ENCODE results near the gene CSMD2.

The CSMD2 gene

GRCh38 chr1:33792651-33793050, 372.4 kb downstream of the CSMD2 start:
- Histone ChIP-seq H3K9ac (ENCODE audit: low read length) (no peak overlapping the region), H3K4me3 (ENCODE audit: insufficient read depth, low read length, poor library complexity, severe bottlenecking) (no peak overlapping the region), H3K79me2 (ENCODE audit: insufficient read depth, low read length) (no peaks in the 10 kb centered on the region), H2AFZ (ENCODE audit: low read depth, low read length, severe bottlenecking) (no peak overlapping the region), H3K27me3 (ENCODE audit: low read length) (no peaks in the 10 kb centered on the region), H3F3A (ENCODE audit: insufficient read depth) (no peaks in the 10 kb centered on the region), H3K27ac (ENCODE audit: low read depth, low read length) (no peak overlapping the region), H3K36me3 (ENCODE audit: low read length) (no peaks in the 10 kb centered on the region), H4K20me1 (ENCODE audit: low read depth, low read length) (no peaks in the 10 kb centered on the region), H3K9me2 (replicated peaks; ENCODE audit: insufficient read depth, low read length) (no peaks in the 10 kb centered on the region), H3K9me3 (ENCODE audit: insufficient read depth, low read length) (no peaks in the 10 kb centered on the region), H3K4me2 (ENCODE audit: low read depth, low read length, poor library complexity, severe bottlenecking) (no peak overlapping the region)
- TF ChIP-seq CTCF (IDR thresholded peaks at IDR 0.05; ENCODE audit: insufficient read depth, low read length, poor library complexity, severe bottlenecking) (no peak), EZH2phosphoT487 (conservative IDR thresholded peaks at IDR 0.05; ENCODE audit: low read length) (no peak)

- TF ChIP-seq EZH2phosphoT487 (conservative IDR thresholded peaks at IDR 0.05; ENCODE audit: low read length) = no peak
- no peak for TF ChIP-seq CTCF (IDR thresholded peaks at IDR 0.05; ENCODE audit: insufficient read depth, low read length, poor library complexity, severe bottlenecking)
- Histone ChIP-seq H3K9me2 (replicated peaks; ENCODE audit: insufficient read depth, low read length) (no peaks in the 10 kb centered on the region), H3K27me3 (ENCODE audit: low read length) (no peaks in the 10 kb centered on the region), H3K79me2 (ENCODE audit: insufficient read depth, low read length) (no peaks in the 10 kb centered on the region), H3K36me3 (ENCODE audit: low read length) (no peaks in the 10 kb centered on the region), H3K27ac (ENCODE audit: low read depth, low read length) (no peak overlapping the region), H3K9ac (ENCODE audit: low read length) (no peak overlapping the region), H3K4me2 (ENCODE audit: low read depth, low read length, poor library complexity, severe bottlenecking) (no peak overlapping the region), H3K9me3 (ENCODE audit: insufficient read depth, low read length) (no peaks in the 10 kb centered on the region), H4K20me1 (ENCODE audit: low read depth, low read length) (no peaks in the 10 kb centered on the region), H3F3A (ENCODE audit: insufficient read depth) (no peaks in the 10 kb centered on the region), H3K4me3 (ENCODE audit: insufficient read depth, low read length, poor library complexity, severe bottlenecking) (no peak overlapping the region), H2AFZ (ENCODE audit: low read depth, low read length, severe bottlenecking) (no peak overlapping the region)
These were observed 372.8 kb downstream of the CSMD2 start for GRCh38 chr1:33792216-33792615.

- TF ChIP-seq CTCF (IDR thresholded peaks at IDR 0.05; ENCODE audit: insufficient read depth, low read length, poor library complexity, severe bottlenecking) (no peak), EZH2phosphoT487 (conservative IDR thresholded peaks at IDR 0.05; ENCODE audit: low read length) (no peak)
- Histone ChIP-seq H4K20me1 (ENCODE audit: low read depth, low read length) (no peaks in the 10 kb centered on the region), H3K4me3 (ENCODE audit: insufficient read depth, low read length, poor library complexity, severe bottlenecking) (no peak overlapping the region), H3K9me2 (replicated peaks; ENCODE audit: insufficient read depth, low read length) (no peaks in the 10 kb centered on the region), H3K79me2 (ENCODE audit: insufficient read depth, low read length) (no peaks in the 10 kb centered on the region), H2AFZ (ENCODE audit: low read depth, low read length, severe bottlenecking) (no peak overlapping the region), H3K27me3 (ENCODE audit: low read length) (no peaks in the 10 kb centered on the region), H3K9me3 (ENCODE audit: insufficient read depth, low read length) (no peaks in the 10 kb centered on the region), H3F3A (ENCODE audit: insufficient read depth) (no peaks in the 10 kb centered on the region), H3K4me2 (ENCODE audit: low read depth, low read length, poor library complexity, severe bottlenecking) (no peak overlapping the region), H3K9ac (ENCODE audit: low read length) (no peak overlapping the region), H3K27ac (ENCODE audit: low read depth, low read length) (no peak overlapping the region), H3K36me3 (ENCODE audit: low read length) (no peaks in the 10 kb centered on the region)
These were observed 373.8 kb downstream of the CSMD2 start for GRCh38 chr1:33791251-33791650.
